NCI-H187 (cell line): Measurements from ENCODE around the gene SGPL1.
A peak's percentile ranks its signal among the peaks of the same experiment; 100 is the strongest.
"Not testable (repeated sequence)": the region's sequence is repeated elsewhere in the genome, so short reads cannot be mapped to it uniquely, and the experiment has no call there.

Source experiments
- DNase-seq, 2 experiments: peaks; one replicate each; lab custom pipeline; 2025; lab: John Stamatoyannopoulos, UW

SGPL1 gene

GRCh38 chr10:70843776-70844489 is 28.2 kb downstream of the SGPL1 start:
- no peak for DNase-seq

- DNase-seq: no peak
These were observed 29.5 kb downstream of the SGPL1 start for GRCh38 chr10:70845256-70845655.

- no peak for DNase-seq
These were observed 30.1 kb downstream of the SGPL1 start for GRCh38 chr10:70845816-70846215.

DNA sequence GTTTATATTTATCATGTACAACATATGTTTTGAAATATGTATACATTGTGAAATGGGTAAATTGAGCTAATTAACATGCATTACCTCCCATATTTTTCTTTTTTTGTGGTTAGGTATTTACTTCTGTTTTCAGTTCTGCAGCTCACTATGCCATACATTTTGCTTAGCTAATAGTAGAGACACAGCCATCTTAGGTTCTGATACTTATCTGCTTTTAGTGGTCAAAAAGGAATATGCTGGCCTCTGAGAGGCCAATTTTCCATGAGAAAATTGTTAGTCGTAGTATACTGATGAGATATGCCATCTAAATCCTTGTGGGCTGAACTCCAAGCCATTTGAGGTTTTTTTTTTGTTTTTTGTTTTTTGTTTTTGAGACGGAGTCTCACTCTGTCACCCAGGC is 31.0 kb downstream of the SGPL1 start:
- DNase-seq: no peak

- DNase-seq: no peak
These were observed 32.1 kb downstream of the SGPL1 start for GRCh38 chr10:70847659-70848360.

GRCh38 chr10:70849582-70850016 is 33.9 kb downstream of the SGPL1 start:
- DNase-seq: no peak

- DNase-seq: no peak
These were observed 34.3 kb downstream of the SGPL1 start for GRCh38 chr10:70850097-70850496.

- DNase-seq: no peak
These were observed 36.1 kb downstream of the SGPL1 start for GRCh38 chr10:70851597-70852475.

DNA sequence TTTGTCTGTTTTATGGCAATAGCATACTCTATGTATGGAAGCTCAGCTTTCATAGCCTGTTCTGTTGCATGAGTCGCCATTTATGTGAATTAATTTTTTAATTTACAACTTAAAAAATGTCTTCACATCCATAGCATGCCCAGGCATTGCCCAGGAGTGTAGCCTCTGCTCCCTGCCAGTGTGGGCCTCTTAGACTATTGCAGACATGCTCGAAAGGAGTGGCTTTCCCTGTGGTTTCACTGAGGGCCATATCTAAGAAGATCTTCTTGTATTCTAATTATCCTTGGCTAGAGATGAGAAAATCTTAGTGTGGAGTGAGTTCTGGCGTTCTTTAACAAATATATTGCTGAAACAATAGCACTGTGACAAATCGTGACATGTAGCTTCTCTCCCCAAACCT is 37.3 kb downstream of the SGPL1 start:
- DNase-seq: no peak

DNA sequence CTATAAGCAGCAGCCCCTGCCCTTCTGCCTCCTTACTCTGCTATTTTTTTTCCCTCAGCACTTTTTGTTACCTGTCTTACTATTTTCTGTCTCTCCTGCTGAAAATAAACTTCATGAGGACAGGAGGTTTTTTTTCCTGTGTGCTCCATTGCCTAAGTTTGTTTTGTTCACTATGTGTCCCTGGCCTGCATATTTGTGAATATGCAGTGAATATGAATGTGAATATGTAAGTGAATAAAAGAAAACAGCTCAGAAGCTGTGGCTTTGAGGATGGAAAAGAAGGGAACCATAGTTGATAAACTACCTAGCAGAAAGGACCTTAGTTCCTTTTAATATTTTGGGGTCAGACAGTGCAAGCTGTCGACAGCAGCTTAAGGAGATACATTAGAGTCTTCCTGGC is 37.7 kb downstream of the SGPL1 start:
- no peak for DNase-seq

DNA sequence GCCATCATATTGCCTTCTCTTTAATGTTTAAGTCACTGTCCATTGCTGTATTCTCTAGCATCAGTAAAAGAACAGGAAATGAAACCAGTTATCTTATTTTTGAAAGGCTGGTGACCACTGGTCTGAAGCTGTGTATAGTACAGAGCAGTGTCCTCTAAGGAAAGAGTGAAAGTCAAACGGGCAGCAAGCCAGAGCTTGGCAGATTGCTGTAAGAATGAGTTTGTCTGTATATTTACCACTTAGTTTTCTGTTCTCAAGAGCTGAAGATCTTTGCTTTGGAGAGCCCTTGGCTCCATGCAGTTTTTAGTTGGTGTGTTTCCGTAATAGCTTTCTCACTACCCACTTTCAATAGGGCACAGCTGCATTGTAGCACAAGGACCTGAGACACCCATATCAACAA is 40.7 kb downstream of the SGPL1 start:
- DNase-seq: no peak

DNA sequence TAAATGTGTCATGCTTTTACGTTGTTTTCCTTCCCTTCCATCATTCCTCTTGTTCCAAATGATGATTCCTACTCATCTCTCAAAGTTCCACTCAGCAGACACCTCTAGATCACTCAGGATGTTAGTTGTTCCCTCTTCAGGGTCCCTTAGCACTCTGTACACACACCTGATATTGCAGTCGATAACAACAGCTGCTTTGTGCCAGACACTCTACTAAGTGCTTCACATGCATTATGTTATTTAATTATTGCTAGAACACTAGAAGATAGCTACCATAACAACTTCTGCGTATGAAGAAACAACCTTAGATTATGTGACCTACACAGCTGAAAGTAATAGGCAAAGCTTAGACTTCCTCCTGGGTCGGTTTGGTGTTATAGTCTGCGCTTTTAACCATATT is 43.0 kb downstream of the SGPL1 start:
- DNase-seq: peak in 1 of 2 experiments; percentile 5

DNA sequence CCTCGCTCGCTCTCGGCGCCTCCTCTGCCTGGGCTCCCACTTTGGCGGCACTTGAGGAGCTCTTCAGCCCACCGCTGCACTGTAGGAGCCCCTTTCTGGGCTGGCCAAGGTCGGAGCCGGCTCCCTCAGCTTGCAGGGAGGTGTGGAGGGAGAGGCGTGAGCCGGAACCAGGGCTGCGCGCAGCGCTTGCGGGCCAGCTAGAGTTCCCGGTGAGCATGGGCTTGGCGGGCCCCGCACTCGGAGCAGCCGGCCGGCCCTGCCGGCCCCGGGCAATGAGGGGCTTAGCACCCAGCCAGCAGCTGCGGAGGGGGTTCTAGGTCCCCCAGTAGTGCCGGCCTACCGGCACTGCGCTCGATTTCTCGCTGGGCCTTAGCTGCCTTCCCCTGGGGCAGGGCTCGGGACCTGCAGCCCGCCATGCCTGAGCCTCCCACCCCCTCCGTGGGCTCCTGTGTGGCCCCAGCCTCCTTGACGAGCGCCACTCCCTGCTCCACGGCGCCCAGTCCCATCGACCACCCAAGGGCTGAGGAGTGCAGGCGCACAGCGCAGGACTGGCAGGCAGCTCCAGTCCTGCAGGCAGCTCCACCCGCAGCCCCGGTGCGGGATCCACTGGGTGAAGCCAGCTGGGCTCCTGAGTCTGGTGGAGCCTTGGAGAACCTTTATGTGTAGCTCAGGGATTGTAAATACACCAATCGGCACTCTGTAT is 45.9 kb downstream of the SGPL1 start:
- not testable (repeated sequence) for DNase-seq

DNA sequence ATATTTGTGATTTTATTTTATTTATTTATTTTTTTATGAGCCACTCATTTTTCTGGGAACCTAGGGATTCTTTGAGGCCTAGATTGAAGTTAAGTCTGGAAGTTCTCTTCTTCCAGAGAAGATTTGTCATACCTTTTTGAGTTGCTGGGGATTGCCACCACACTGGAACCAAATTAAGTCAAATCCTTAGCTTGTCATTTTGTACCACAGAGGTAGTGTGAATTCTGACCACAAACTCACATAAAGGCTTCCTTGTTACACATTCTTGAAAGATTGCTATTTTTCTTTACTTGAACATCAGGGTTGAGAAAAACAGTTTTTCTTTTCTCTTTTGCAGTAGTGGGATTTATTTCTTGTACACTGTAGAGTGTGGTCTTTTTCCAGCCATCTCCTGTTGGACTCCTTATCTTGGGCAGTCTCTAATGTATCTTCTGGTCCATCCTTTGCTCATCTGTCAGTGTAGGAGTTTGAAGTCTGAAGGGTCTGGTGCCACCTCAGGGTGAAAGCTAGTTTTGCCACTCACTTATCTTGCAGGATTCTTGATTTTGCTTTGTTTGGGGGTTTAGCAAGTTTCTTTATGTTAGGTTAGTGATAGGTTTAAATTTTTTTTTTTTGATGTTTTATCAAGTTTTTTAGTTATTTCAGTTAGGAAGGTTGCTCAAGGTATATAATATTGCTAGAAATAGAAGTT is 47.9 kb downstream of the SGPL1 start:
- no peak for DNase-seq

GRCh38 chr10:70864935-70865334 is 49.2 kb downstream of the SGPL1 start:
- DNase-seq: no peak

- no peak for DNase-seq
These were observed 50.7 kb downstream of the SGPL1 start for GRCh38 chr10:70866424-70866823.

DNA sequence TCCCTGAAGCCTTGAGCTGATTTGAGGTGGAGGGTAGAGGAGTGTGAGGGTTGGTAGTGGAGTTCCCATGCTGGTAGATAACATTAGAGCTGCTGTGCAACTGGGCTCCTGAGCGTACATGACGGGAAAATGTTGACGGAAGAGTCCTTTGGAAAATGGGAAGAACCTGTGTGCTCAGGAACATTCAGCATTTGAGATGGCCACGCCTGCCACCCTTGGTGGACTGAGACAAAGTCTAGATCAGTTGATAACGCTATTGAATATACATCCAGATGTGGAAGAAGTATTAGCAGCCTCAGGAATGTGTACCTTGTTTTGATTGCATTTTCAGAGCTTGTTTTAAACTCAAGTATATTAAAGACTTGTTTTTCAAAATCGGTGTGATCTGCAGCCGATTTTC is 56.5 kb downstream of the SGPL1 start:
- DNase-seq: no peak

- DNase-seq: no peak
These were observed 58.3 kb downstream of the SGPL1 start for GRCh38 chr10:70874061-70874460.

- DNase-seq: no peak
These were observed 63.5 kb downstream of the SGPL1 start for GRCh38 chr10:70879207-70879606.

DNA sequence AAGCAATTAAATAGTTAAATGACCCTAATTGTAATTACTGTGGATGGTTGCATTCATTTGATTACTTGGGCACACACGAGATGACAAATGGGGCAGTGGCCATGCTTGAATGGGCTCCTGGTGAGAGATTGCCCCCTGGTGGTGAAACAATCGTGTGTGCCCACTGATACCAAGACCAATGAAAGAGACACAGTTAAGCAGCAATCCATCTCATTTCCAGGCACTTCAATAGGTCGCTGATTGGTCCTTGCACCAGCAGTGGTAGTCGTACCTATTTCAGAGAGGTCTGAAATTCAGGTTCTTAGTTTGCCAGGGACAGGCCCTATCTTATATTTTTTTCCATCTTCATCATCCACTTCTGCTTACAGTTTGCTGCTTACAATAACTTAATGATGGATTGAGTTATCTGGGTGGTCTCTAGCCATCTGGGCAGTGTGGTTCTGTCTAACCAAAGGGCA is 64.4 kb downstream of the SGPL1 start:
- DNase-seq: peak; percentile 21 to 38

DNA sequence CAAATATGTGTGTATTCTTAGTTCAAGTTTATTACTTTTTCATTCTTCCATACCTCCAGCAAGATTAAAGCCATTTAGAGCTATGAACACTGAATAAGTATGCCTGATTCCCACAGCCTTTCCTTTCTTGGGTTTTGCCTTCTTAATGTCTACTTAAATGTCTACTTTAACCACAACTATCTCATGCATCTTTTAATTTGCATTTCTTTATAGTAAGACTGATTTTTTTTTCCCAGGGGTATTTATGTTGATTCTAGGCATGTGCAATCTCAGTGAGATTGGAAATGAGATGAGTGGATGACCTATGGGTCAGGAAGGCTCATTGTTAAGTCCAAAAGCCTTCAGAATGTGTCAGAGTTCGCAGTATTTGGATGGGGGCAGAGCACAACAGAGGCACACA is 69.0 kb downstream of the SGPL1 start:
- DNase-seq: no peak
